Kidney (tissue), 14 donors: ENCODE measurements around the gene ALKBH1. TPM values are rescaled to one million over a fixed set of nuclear protein-coding genes. Genes with fewer than 3 reads are reported as not detected.

ENCODE experiments used
- DNase-seq, 5 donors: peaks; one replicate each; pipeline ENCODE4 v3.0.0-alpha.2; 2013 to 2020
- FAIRE-seq: peaks from 2 replicates; lab custom pipeline; 2012; peaks lifted over from hg19 to GRCh38; lab: Jason Lieb, UNC
- H3K27ac ChIP-seq, 2 donors: one replicate each; pipeline ENCODE4 v1.7.0; 2013; ENCODE audit warnings: low read depth in 2 of 2, low read length in 2 of 2, inconsistent platforms in 1 of 2
- H3K27me3 ChIP-seq: one replicate; pipeline ENCODE4 v1.7.1; 2013; ENCODE audit warnings: low read length, inconsistent platforms; ENCODE audit not compliant: control insufficient read depth, insufficient read depth
- H3K36me3 ChIP-seq, 3 donors: one replicate each; pipeline versions ENCODE4 v1.7.0 to v1.7.1; 2013; ENCODE audit warnings: low read length in 3 of 3, control low read depth in 1 of 3, inconsistent platforms in 1 of 3; ENCODE audit not compliant: insufficient read depth in 3 of 3, control insufficient read depth in 2 of 3
- H3K4me1 ChIP-seq, 3 donors: one replicate each; pipeline versions ENCODE4 v1.7.0 to v1.7.1; 2013; ENCODE audit warnings: low read length in 3 of 3, inconsistent platforms in 1 of 3, low read depth in 1 of 3; ENCODE audit not compliant: control insufficient read depth in 2 of 3, insufficient read depth in 2 of 3
- H3K4me3 ChIP-seq, 3 donors: one replicate each; pipeline versions ENCODE4 v1.7.0 to v1.8.1; 2013; ENCODE audit warnings: low read length in 3 of 3, control low read depth in 1 of 3, inconsistent platforms in 1 of 3
- H3K9ac ChIP-seq, 3 donors: one replicate each; pipeline versions ENCODE4 v1.7.0 to v1.7.1; 2013; ENCODE audit warnings: low read length in 3 of 3, control low read depth in 1 of 3, inconsistent platforms in 1 of 3
- H3K9me3 ChIP-seq, 3 donors: one replicate each; pipeline versions ENCODE4 v1.7.0 to v1.7.1; 2013; ENCODE audit warnings: low read length in 3 of 3, control low read depth in 1 of 3, inconsistent platforms in 1 of 3; ENCODE audit not compliant: control insufficient read depth in 2 of 3, insufficient read depth in 1 of 3
- CTCF ChIP-seq: IDR thresholded peaks from 3 replicates; pipeline ENCODE4 v1.5.1; 2012; ENCODE audit warnings: mild to moderate bottlenecking, moderate library complexity, borderline replicate concordance; ENCODE audit not compliant: insufficient read depth; ENCODE audit errors: extremely low read depth
- intact Hi-C: fragments of 100-400 bp; cut with DNase I; formaldehyde crosslinking; loops from one replicate; pipeline ENCODE4 v1.11.1; 2022
- polyA plus RNA-seq: library from polyadenylated mRNA; stranded (reverse); fragments of 350-450 nt; fragmentation: Illumina TruSeq; extraction: RNeasy Lipid Tissue Mini Kit (QIAGEN cat#74804); gene quantifications from one replicate; pipeline ENCODE4 v1.2.3, GENCODE V29; 2014; ENCODE audit warnings: low read depth, low replicate concordance; ENCODE audit not compliant: insufficient read depth
- total RNA-seq: library from RNA; stranded (reverse); fragmentation: NEBNext Ultra II Directional; extraction: Animal tissue kit (Norgen Biotek cat#: 25700); gene quantifications from one replicate; pipeline ENCODE4 v1.2.1, GENCODE V29; 2021
- donor health status: control.
- donor health status: control.
- donor health status: control.
- donor health status: control.
- donor health status: control.
- donor health status: DM: yes; HTN: yes; CAD: no.
- donor health status: Normal renal cell carcinoma (clear cell type).

Gene ALKBH1
- total and polyA plus RNA-seq, 2 donors from 2014 or later: 10.5 to 11.5 TPM

- Histone ChIP-seq H3K27ac (no peak overlapping the region), H3K4me1 (no peaks in the 10 kb centered on the region), H3K4me3 (no peak overlapping the region), H3K36me3 (no peaks in the 10 kb centered on the region), H3K9me3 (no peaks in the 10 kb centered on the region), H3K9ac (no peak overlapping the region), H3K27me3 (no peaks in the 10 kb centered on the region)
- DNase-seq (peak in 1 of 5 donors; percentile 1), FAIRE-seq (no peak)
- no peak for TF ChIP-seq CTCF
- intact Hi-C loops: no loop called here
Measured at GRCh38 chr14:77649326-77649725, 58.5 kb downstream of the ALKBH1 start.

GRCh38 chr14:77648520-77649200 lies 59.2 kb downstream of the ALKBH1 start:
- H3K9me3 ChIP-seq: no peaks in the 10 kb centered on the region
- H3K36me3 ChIP-seq: no peaks in the 10 kb centered on the region
- no peak overlapping the region for H3K9ac ChIP-seq
- DNase-seq (no peak), FAIRE-seq (no peak)
- H3K27me3 ChIP-seq: no peaks in the 10 kb centered on the region
- intact Hi-C loops: no loop called here
- no peak for TF ChIP-seq CTCF
- H3K4me1 ChIP-seq: no peaks in the 10 kb centered on the region
- H3K27ac ChIP-seq: no peak overlapping the region
- no peak overlapping the region for H3K4me3 ChIP-seq

GRCh38 chr14:77647853-77648252 lies 60.0 kb downstream of the ALKBH1 start:
- FAIRE-seq: no peak

More at GRCh38 chr14:77647853-77648252, 60.0 kb downstream of the ALKBH1 start:
- Histone ChIP-seq H3K36me3 (no peaks in the 10 kb centered on the region), H3K27ac (no peak overlapping the region), H3K27me3 (no peaks in the 10 kb centered on the region), H3K4me1 (no peaks in the 10 kb centered on the region), H3K9ac (no peak overlapping the region), H3K9me3 (no peaks in the 10 kb centered on the region), H3K4me3 (no peak overlapping the region)
- intact Hi-C loops: no loop called here
- DNase-seq: no peak
- no peak for TF ChIP-seq CTCF
